ENCODE measurements around the gene TTC34. TPM values are rescaled to one million over a fixed set of nuclear protein-coding genes. Genes with fewer than 3 reads are reported as not detected.

TTC34 gene
- total RNA-seq, 1 experiment from 2014 or later: 0.61 TPM

DNA sequence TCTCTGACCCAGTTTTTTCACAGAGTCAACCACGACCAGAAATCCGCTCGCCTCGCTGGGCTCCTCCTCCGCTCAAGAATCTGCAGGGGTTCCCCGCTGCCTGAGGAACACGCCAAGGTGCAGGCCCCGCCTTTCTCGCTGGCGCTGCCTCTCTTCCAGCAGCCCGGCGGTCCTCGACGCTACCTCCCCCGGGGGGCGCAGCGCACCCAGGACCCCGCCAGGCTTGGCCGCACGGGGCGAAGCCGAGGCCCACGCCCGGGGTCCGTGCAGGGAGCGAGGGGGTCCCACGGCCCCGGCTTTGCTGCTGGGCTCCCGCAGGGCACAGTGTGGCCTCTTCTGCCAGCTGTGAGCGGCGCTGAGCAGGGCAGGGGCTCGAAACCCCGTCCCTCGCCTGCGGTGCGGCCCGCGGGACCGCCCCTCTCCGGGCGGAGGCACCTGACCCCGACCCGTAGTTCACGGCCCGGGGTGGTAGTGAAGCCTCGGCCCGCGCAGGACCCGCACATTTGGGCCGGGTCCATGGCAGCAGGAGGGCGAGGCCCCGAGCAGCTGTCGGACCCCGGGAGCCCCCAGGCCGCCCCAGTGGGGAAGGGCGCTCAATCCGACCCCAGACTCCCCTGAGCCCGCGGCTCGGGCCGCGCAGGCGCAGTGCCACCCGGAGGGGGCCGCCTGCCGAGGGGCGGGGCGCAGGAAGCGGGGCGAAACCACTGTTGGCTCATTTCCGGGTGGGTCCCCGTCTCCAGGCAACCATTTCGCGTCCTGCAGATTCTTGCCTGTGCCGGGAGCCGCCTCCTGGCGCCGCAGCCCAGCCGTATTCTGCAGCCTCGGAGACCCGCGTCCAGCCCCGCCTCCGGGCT, 158.7 kb downstream of the TTC34 start:
- DNase-seq (ENCODE audit: low spot score) (peak; percentile 90), ATAC-seq (peak; percentile 84)
- Mint-ChIP-seq H3K4me1 (no peaks in the 10 kb centered on the region; the same call in 1 of the 2 replicates), H3K9me3 (peaks cover 23% of the 10 kb centered on the region), H3K27ac (no peak overlapping the region), H3K4me3 (peak overlapping the region; percentile 71), H3K36me3 (peaks cover 7% of the 10 kb centered on the region), H3K27me3 (ENCODE audit: low read depth) (peaks cover 21% of the 10 kb centered on the region)
- ChIA-PET POLR2A (no interaction called here), CTCF (interaction anchor here (0.8 kb wide), 1 partner anchor 444 kb away, joined by 4 read pairs; no protein-coding TSS in a partner anchor)
- TF ChIP-seq NR1H2 (CRISPR knock-in tag; IDR thresholded peaks at IDR 0.05) (no peak), NR2C2 (CRISPR knock-in tag; IDR thresholded peaks at IDR 0.05) (no peak), FOXJ3 (CRISPR knock-in tag; IDR thresholded peaks at IDR 0.05; ENCODE audit: borderline replicate concordance) (no peak), GABPB1 (CRISPR knock-in tag; IDR thresholded peaks at IDR 0.05) (peak; percentile 82), SP1 (CRISPR knock-in tag; conservative IDR thresholded peaks at IDR 0.05) (no peak), ZNF423 (CRISPR knock-in tag; IDR thresholded peaks at IDR 0.05) (peak; percentile 37; the same call in 1 of the 2 replicates), ZNF317 (CRISPR knock-in tag; IDR thresholded peaks at IDR 0.05; ENCODE audit: borderline replicate concordance, low read depth) (no peak; the same call in 1 of the 2 replicates), ATF1 (CRISPR knock-in tag; IDR thresholded peaks at IDR 0.05) (no peak), NFE2L1 (CRISPR knock-in tag; IDR thresholded peaks at IDR 0.05) (no peak), PRRX2 (CRISPR knock-in tag; IDR thresholded peaks at IDR 0.05) (no peak), TP53 (CRISPR knock-in tag; IDR thresholded peaks at IDR 0.05) (no peak)
- TF ChIP-seq, protein P1, sequence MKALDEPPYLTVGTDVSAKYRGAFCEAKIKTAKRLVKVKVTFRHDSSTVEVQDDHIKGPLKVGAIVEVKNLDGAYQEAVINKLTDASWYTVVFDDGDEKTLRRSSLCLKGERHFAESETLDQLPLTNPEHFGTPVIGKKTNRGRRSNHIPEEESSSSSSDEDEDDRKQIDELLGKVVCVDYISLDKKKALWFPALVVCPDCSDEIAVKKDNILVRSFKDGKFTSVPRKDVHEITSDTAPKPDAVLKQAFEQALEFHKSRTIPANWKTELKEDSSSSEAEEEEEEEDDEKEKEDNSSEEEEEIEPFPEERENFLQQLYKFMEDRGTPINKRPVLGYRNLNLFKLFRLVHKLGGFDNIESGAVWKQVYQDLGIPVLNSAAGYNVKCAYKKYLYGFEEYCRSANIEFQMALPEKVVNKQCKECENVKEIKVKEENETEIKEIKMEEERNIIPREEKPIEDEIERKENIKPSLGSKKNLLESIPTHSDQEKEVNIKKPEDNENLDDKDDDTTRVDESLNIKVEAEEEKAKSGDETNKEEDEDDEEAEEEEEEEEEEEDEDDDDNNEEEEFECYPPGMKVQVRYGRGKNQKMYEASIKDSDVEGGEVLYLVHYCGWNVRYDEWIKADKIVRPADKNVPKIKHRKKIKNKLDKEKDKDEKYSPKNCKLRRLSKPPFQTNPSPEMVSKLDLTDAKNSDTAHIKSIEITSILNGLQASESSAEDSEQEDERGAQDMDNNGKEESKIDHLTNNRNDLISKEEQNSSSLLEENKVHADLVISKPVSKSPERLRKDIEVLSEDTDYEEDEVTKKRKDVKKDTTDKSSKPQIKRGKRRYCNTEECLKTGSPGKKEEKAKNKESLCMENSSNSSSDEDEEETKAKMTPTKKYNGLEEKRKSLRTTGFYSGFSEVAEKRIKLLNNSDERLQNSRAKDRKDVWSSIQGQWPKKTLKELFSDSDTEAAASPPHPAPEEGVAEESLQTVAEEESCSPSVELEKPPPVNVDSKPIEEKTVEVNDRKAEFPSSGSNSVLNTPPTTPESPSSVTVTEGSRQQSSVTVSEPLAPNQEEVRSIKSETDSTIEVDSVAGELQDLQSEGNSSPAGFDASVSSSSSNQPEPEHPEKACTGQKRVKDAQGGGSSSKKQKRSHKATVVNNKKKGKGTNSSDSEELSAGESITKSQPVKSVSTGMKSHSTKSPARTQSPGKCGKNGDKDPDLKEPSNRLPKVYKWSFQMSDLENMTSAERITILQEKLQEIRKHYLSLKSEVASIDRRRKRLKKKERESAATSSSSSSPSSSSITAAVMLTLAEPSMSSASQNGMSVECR (CRISPR knock-in tag; IDR thresholded peaks at IDR 0.05; ENCODE audit: borderline replicate concordance): no peak; the same call in 1 of the 2 replicates
- TF ChIP-seq, protein P2, sequence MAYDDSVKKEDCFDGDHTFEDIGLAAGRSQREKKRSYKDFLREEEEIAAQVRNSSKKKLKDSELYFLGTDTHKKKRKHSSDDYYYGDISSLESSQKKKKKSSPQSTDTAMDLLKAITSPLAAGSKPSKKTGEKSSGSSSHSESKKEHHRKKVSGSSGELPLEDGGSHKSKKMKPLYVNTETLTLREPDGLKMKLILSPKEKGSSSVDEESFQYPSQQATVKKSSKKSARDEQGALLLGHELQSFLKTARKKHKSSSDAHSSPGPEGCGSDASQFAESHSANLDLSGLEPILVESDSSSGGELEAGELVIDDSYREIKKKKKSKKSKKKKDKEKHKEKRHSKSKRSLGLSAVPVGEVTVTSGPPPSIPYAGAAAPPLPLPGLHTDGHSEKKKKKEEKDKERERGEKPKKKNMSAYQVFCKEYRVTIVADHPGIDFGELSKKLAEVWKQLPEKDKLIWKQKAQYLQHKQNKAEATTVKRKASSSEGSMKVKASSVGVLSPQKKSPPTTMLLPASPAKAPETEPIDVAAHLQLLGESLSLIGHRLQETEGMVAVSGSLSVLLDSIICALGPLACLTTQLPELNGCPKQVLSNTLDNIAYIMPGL (CRISPR knock-in tag; IDR thresholded peaks at IDR 0.05): peak; percentile 60; the same call in 1 of the 2 replicates
- TF ChIP-seq, protein P3, sequence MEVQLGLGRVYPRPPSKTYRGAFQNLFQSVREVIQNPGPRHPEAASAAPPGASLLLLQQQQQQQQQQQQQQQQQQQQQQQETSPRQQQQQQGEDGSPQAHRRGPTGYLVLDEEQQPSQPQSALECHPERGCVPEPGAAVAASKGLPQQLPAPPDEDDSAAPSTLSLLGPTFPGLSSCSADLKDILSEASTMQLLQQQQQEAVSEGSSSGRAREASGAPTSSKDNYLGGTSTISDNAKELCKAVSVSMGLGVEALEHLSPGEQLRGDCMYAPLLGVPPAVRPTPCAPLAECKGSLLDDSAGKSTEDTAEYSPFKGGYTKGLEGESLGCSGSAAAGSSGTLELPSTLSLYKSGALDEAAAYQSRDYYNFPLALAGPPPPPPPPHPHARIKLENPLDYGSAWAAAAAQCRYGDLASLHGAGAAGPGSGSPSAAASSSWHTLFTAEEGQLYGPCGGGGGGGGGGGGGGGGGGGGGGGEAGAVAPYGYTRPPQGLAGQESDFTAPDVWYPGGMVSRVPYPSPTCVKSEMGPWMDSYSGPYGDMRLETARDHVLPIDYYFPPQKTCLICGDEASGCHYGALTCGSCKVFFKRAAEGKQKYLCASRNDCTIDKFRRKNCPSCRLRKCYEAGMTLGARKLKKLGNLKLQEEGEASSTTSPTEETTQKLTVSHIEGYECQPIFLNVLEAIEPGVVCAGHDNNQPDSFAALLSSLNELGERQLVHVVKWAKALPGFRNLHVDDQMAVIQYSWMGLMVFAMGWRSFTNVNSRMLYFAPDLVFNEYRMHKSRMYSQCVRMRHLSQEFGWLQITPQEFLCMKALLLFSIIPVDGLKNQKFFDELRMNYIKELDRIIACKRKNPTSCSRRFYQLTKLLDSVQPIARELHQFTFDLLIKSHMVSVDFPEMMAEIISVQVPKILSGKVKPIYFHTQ (CRISPR knock-in tag; IDR thresholded peaks at IDR 0.05): no peak
- TF ChIP-seq, protein P4, sequence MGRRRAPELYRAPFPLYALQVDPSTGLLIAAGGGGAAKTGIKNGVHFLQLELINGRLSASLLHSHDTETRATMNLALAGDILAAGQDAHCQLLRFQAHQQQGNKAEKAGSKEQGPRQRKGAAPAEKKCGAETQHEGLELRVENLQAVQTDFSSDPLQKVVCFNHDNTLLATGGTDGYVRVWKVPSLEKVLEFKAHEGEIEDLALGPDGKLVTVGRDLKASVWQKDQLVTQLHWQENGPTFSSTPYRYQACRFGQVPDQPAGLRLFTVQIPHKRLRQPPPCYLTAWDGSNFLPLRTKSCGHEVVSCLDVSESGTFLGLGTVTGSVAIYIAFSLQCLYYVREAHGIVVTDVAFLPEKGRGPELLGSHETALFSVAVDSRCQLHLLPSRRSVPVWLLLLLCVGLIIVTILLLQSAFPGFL (CRISPR knock-in tag; IDR thresholded peaks at IDR 0.05; ENCODE audit: borderline replicate concordance): peak; percentile 12; the same call in 1 of the 2 replicates
- TF ChIP-seq, protein P5, sequence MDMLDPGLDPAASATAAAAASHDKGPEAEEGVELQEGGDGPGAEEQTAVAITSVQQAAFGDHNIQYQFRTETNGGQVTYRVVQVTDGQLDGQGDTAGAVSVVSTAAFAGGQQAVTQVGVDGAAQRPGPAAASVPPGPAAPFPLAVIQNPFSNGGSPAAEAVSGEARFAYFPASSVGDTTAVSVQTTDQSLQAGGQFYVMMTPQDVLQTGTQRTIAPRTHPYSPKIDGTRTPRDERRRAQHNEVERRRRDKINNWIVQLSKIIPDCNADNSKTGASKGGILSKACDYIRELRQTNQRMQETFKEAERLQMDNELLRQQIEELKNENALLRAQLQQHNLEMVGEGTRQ (CRISPR knock-in tag; IDR thresholded peaks at IDR 0.05): no peak
- TF ChIP-seq, protein P6, sequence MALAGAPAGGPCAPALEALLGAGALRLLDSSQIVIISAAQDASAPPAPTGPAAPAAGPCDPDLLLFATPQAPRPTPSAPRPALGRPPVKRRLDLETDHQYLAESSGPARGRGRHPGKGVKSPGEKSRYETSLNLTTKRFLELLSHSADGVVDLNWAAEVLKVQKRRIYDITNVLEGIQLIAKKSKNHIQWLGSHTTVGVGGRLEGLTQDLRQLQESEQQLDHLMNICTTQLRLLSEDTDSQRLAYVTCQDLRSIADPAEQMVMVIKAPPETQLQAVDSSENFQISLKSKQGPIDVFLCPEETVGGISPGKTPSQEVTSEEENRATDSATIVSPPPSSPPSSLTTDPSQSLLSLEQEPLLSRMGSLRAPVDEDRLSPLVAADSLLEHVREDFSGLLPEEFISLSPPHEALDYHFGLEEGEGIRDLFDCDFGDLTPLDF (CRISPR knock-in tag; IDR thresholded peaks at IDR 0.05): no peak
- TF ChIP-seq, protein P7, sequence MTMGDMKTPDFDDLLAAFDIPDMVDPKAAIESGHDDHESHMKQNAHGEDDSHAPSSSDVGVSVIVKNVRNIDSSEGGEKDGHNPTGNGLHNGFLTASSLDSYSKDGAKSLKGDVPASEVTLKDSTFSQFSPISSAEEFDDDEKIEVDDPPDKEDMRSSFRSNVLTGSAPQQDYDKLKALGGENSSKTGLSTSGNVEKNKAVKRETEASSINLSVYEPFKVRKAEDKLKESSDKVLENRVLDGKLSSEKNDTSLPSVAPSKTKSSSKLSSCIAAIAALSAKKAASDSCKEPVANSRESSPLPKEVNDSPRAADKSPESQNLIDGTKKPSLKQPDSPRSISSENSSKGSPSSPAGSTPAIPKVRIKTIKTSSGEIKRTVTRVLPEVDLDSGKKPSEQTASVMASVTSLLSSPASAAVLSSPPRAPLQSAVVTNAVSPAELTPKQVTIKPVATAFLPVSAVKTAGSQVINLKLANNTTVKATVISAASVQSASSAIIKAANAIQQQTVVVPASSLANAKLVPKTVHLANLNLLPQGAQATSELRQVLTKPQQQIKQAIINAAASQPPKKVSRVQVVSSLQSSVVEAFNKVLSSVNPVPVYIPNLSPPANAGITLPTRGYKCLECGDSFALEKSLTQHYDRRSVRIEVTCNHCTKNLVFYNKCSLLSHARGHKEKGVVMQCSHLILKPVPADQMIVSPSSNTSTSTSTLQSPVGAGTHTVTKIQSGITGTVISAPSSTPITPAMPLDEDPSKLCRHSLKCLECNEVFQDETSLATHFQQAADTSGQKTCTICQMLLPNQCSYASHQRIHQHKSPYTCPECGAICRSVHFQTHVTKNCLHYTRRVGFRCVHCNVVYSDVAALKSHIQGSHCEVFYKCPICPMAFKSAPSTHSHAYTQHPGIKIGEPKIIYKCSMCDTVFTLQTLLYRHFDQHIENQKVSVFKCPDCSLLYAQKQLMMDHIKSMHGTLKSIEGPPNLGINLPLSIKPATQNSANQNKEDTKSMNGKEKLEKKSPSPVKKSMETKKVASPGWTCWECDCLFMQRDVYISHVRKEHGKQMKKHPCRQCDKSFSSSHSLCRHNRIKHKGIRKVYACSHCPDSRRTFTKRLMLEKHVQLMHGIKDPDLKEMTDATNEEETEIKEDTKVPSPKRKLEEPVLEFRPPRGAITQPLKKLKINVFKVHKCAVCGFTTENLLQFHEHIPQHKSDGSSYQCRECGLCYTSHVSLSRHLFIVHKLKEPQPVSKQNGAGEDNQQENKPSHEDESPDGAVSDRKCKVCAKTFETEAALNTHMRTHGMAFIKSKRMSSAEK (CRISPR knock-in tag; IDR thresholded peaks at IDR 0.05; ENCODE audit: borderline replicate concordance): no peak
- TF ChIP-seq, protein P8, sequence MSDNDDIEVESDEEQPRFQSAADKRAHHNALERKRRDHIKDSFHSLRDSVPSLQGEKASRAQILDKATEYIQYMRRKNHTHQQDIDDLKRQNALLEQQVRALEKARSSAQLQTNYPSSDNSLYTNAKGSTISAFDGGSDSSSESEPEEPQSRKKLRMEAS (CRISPR knock-in tag; IDR thresholded peaks at IDR 0.05): peak; percentile 40; the same call in 1 of the 2 replicates
